UCSD-AML1 (cell line): Measurements from ENCODE around the gene PATJ.

ENCODE experiments used
- DNase-seq: peaks from one replicate; lab custom pipeline; 2025; ENCODE audit not compliant: unreplicated experiment; lab: John Stamatoyannopoulos, UW

PATJ gene

DNA sequence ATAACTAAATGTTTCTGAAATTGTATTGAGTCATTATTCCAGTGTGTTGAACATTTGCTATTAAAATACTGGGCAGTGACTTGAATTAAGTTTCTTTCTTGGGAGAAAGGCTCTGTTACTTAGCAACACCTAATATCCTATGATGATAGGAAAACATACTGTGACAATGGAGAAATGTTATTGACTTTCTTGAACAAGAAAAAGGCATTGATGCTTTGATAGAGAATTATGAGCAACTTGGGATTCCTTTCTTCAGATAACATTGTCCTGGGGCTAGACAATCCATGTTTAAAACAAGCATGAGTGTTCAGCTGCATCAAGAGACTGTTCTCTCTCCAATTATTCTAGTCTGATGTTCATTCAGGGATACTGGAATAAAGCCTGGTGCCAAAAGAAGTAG is 236.5 kb downstream of the PATJ start:
- no peak for DNase-seq

DNA sequence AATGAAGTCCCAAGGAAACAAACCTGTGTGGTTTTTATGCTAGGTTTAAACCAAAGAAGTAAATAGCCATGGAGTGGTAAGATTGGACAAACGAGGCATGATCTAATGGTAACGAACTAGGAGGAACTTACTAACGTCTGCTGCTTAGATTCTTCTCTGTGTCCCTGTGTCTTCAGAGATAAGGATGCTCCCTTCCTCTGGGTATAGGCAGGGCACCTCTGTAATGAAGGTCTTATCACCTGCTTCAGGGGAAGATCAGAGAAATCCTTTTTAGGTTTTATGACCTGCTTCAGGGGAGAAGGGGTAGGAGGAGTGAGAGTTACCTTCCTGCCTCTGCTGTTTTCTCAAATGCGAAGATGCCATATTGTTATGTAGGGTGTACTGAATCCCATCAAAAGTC is 237.4 kb downstream of the PATJ start:
- DNase-seq: no peak

DNA sequence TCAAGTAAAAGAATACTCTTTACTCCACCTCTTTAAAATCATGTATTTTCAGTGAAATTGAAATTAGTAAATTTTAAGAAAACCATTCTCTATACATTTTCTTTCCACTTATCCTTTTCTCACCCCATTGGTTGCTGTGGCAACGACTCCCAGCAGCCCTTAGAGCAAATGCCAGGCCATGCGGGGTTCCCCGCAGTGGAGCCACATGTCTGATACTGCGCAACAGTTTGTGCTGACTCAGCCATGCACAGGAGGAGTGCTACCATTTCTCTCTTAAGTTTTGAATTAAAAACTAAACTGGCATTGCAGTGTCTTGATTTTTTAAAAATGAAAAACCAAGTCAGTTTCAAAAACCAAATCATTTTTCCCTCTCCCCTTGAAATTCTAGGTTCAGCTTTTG is 238.3 kb downstream of the PATJ start:
- no peak for DNase-seq

DNA sequence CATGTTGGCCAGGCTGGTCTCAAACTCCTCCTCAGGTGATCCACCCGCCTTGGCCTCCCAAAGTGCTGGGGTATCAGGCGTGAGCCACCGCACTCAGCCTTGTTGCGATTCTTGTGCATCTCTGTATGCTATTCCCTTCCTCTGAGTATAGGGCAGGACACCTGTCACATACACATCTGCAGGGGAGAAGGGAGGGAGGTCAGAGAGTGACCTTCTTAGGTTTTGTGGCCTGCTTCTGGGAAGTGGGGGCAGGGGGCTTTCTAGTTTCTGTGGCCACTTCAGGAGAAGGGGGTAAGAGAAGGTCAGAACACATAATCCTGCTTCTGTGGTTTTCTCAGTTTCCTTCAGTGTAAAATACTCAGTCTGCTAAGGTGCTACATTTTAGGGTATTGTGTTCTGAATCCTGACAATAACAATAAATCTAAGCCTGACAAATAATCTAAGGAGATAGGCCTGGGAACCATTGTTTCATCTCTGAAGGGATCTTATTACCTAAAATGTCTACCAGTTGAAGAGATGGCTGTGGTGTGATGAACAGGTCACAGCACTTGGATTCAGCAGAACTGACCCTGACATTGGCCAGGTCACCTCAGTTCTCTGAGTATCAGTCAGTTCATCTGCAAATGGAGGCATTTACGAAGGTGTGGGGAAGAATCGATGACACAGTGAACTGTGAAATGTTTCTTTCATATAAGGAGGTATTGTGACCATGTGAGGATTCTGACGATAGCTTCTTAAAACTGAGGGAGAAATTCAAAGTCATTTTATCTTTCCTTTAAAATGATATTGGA is 239.8 kb downstream of the PATJ start:
- DNase-seq: no peak

DNA sequence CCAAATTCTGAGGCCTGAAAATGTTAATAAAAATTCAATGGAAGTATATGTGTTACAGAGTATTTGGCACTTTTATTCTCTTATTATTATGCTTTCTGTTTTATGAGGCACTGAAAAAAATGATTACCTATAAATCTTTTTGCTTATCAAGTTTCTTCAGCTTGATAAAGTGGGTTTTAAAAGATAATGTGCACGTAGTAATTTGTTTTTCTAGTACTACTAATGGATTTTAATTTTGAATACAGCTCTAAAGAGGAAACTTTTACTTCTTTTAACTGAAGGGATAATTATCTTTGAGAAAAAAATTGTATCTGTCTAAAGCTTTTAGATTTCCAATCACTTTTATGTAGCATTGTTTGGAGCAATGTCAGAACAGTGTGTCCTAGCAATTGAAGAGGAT is 241.0 kb downstream of the PATJ start:
- no peak for DNase-seq

DNA sequence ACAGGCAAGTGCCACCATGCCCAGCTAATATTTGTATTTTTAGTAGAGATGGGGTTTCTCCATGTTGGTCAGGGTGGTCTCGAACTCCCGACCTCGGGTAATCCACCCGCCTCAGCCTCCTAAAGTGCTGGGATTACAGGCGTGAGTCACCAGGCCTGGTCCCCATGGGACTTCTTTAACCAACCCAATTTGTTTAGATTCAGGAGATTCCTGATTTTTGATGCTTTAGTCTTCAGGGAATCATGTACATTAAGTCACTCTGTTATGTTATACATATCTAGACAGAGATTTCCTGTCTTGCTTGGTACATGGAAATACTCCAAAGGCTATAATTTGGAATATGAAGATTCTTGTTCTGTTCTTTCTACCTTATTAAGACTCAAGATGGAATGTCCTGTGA is 250.0 kb downstream of the PATJ start:
- DNase-seq: no peak

DNA sequence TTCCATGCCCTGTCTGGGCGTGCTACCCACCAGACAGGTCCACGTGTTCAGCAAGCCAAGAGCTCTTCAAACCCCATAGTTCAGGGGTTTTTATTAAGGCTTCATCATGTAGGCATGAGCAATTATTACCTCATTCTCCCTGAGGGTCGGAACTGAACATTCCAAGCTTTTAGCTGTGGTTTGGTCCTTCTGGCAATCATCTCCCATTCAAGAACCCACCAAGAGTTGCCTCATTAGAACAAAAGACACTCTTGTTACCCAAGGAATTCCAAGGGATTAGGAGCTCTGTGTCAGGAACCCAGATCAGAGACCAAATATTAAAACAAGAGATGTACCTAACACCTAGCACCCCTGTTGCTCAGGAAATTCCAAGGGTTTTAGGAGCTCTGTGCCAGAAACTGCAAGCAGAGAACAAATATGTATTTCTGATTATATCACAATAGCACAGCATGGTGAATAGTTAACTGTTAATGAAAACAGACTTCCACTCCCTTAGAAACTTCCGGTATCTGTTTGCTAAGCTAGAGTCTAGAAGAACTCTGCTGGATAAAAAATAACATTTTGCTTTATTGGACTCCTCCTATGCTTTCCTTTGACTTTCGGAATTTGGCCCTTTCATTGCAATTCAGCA is 251.2 kb downstream of the PATJ start:
- DNase-seq: no peak

DNA sequence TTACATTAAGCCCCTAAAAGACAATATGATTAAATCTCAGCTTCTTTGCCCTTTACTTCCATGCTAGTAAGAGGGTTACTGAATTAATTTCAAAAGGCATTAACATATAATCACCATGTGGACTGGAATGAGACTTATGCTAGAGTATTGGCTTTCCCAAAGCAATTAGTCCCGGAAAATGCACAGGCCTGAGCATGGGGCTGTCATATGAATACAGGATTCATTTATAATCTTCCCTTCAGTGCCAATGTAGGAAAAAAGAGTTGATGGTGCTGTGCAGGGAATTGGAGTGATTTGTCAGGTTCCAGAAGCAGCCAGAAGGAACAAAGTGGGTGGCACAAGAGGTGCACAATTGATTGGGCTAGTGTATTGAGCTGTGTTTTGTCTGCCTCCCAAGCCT is 253.4 kb downstream of the PATJ start:
- DNase-seq: no peak

DNA sequence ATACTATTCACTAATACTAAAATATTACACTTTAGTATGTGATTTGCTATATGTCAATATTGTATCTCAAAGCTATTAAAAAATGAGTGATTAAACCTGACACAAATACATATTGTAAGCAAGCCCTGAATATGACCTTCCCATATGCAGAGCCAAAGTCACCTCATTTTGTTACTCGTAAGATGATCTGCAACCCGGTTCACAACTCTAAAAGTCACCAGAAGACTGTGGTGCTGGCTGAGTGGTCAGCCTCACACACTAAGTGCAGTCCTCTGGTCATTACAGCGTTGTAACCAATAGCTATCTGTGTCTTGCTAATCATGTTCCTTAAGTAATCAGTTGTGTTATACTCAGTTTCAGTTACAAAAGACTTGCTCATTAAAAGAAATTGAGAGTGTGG is 254.8 kb downstream of the PATJ start:
- DNase-seq: no peak

DNA sequence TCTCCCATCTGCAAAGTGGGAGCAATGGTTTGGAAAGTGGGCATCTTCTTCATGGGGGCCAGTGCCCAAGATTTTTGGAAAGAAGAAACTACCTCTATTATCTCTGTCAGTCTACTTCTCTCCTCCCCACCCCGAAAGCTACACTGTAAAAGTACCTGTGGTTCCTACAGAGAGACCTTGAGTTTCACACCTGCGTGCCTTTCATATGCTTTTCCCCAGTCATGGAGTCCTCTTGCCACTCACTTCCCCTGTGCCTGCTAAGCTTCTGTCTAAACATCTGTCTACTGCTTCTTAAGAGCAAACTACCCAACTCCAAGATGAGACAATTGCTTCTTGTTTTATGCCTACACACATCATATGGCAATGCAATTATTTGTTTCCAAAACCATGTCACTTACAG is 261.5 kb downstream of the PATJ start:
- no peak for DNase-seq

DNA sequence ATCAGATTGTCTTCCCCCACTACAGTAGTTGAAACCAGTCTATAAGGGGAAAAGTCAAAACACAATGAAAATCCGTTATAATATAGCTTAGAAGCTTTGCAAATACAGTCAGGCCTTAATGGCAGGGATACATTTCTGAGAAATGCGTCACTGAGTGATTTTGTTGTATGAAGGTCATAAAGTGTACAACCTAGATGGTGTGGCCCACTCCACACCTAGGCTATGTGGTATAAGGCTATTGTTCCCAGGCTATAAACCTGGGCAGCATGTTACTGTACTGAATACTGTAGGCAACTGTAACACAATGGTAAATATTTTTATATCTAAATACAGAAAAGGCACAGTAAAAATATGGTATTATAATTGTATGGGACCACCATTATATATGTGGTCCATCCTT is 264.4 kb downstream of the PATJ start:
- no peak for DNase-seq

DNA sequence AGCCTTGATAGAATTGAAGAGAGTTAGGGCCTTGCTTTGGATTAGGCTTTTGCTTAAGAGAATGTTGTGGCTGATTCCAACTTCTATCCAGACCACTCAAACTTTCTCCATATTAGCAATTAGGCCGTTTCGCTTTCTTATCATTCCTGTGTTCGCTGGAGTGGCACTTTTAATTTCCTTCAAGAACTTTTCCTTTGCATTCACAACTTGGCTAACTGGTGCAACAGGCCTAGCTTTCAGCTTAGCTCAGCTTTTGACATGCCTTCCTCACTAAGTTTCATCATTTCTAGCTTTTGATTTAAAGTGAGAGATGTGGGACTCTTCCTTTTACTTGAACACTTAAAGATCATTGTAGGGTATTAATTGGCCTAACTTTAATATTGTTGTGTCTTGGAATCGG is 268.7 kb downstream of the PATJ start:
- no peak for DNase-seq

DNA sequence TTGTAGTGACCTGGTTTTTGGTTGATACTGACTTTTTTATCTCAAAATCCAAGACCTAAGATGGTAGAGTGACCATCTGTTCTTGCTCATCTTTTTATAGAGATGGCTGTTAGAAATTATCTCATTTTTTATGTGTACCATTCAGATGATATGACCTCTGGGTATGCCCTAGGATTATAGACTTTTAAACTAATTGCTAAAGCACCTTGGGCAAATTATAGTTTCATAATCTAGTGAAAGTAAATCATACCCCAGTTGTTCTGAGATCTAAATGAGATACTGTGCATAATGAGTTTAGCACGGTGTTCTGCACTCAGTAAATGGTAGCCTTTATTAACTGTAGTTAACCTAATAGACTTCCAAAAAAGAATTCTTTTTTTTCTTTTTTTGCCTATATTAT is 269.8 kb downstream of the PATJ start:
- no peak for DNase-seq

DNA sequence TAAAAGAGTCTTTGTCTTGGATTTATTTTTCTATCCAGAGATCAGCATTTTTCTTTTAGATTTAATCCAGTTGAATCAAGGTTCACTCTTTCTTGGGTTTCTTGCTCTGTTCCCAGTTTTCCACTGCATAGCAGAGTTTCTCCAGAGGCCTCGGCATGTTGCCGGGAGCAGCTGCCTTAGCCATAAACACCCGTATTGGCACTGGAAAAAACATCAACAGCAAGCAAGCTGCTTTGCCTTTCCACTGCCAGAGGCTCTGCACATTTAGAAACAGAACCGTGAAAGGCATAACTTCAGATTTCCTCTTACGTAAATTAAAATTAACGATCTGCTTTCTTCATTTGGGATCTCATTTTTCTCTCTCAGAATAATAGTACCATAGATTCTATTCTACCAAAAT is 270.6 kb downstream of the PATJ start:
- no peak for DNase-seq

DNA sequence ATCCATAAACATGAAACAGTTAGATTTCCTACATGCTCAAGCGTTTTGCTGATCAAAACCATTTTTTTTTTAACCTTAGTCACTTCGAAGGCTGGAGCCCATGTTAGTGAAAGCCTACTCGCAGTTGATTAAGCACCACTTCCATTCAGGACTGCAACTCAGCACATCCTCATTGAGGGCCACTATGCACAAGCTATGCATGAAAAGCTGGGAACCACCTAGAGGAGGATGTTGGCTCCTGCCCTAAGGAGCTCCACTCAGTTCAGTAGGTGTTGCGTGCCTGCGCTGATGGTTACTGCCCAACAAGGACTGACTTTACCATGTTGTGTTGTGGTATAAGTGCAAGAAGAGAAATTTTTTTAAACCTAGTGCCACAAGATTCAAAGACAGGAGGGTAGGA is 271.0 kb downstream of the PATJ start:
- no peak for DNase-seq

DNA sequence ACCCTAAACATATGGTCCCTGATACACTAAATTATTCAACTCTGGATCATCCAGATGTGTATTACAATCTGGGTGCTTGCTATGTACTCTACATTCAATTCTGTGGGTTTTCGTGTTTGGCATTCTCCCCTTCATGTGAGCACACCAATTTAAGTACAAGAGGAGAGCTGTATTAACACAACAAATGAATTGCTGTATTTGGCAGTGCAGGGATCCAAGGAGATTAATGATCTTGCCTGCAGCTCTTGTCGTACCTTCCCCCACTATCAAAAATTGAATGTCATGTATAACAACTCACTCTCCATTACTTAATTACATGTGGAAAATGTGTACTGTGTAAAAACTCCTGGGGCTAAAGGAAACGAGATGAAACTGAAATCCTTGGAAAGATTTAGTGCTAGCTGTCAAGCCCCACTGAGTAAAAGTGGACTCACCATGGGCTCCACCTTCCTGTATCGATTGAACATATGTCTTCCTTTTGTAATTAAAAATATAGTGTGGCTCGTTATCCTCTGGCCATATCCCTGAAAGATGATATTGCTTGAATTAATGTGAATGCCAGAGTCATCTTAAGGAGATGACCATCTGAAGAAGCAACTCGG is 280.2 kb downstream of the PATJ start:
- DNase-seq: no peak

DNA sequence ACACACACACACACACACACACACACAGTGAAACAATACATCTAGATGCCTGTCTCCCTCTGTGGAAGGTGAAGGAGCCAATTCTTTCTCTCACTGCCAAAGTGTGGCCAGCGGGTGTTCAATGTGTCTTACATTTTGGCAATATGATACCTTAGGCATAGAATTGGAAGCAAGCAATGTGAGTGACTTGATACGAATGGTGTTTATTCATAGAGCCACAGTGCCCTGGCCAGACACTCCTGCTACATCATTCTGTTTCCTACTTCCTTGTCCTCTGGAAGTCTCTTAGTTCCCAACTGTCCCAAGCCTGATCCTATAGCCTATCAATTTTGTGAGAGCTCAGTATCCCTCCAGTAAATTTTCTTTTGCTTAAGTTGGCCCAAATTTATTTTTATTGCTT is 282.4 kb downstream of the PATJ start:
- DNase-seq: no peak

DNA sequence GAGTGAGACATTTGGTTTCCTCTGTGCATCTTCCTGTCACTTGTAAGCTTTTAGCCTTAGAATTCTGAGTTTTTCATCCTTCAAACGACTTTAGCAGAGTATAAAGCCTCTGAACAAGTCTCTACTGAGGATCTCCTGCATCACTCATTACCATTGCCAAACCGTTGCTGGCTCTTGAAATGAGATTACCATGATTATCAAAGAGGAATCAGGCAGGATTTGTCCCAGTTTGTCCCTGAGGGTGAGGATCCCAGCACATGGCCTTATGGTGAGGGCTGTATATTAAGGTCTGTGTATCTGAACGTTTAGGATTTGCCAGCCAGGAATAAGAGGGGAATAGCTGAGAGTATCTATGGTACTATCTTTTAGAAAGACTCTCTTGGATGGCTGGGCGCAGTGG is 282.9 kb downstream of the PATJ start:
- no peak for DNase-seq

DNA sequence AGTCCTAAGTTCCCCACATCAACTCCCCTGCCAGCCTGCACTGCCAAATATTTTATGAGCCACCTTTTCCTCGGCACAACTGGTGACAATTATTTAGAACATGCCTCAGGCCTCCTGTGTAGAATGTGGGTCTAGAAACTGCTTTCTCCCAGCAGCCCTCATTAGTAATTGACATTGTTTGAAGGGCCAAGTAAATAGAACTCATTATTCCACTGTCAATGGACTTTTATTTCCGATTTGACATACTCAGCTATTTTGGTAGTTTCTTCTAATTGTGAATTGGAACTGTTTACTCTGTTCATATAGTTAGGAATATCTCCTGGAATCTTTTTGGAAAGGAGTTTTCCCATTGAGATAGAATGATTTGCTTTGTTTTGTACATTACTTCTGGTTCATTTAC is 283.6 kb downstream of the PATJ start:
- DNase-seq: no peak

DNA sequence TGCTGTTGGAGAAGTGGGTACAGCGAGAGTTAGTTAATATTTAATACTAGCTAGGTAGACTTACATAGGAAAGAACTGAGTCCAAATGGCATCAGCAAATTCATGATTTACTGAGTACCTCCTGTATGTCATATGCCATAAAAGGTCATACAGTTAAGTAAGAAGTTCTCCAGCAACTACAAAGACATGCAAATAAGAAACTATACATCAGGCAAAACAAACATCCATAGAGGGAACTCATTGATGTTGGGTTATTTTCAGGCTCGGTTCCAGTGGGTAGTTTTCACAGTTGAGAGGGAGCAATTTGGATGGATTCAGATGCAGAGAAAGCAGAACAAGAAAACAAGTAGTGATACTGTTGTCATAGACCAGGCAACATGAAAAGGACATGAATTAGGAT is 287.4 kb downstream of the PATJ start:
- no peak for DNase-seq

DNA sequence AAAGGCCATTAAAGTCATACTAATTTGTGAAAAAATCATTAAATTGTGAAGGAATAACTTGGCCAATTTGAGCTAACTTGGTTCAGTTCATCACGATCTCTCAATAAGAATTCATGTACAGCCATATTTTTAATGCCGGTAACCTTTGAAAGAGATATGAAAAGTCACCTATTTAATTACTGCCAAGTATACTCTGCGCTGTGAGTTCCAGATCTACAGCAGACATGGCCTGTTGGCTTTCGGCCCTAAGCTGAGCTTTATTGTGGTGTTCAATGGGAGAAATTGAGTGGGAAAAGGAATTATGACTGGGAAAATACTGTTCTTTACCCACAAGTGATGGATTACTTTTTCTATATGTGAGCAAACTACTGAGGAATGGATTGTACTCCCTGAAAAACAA is 292.5 kb downstream of the PATJ start:
- no peak for DNase-seq

DNA sequence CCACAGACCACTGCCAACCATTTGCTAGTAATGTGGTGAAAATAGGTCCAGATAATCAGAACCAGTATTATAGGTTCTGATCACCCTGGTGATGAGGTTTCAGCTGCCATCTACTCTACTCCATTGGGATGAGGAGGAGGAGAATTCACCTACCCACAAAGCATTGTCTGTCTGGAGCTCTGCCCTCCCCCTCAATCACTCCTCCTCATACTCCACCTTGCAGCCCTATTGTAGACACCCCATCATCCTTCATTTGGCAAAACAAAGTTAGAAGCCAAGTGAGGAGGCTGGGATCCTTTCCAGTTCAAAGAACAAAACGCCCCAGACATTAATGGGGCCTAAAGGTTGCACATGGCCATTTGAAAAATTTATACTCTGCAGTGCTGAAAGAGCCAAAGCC is 295.0 kb downstream of the PATJ start:
- DNase-seq: no peak
